ENCODE measurements around the gene STARD10.

STARD10 gene

DNA sequence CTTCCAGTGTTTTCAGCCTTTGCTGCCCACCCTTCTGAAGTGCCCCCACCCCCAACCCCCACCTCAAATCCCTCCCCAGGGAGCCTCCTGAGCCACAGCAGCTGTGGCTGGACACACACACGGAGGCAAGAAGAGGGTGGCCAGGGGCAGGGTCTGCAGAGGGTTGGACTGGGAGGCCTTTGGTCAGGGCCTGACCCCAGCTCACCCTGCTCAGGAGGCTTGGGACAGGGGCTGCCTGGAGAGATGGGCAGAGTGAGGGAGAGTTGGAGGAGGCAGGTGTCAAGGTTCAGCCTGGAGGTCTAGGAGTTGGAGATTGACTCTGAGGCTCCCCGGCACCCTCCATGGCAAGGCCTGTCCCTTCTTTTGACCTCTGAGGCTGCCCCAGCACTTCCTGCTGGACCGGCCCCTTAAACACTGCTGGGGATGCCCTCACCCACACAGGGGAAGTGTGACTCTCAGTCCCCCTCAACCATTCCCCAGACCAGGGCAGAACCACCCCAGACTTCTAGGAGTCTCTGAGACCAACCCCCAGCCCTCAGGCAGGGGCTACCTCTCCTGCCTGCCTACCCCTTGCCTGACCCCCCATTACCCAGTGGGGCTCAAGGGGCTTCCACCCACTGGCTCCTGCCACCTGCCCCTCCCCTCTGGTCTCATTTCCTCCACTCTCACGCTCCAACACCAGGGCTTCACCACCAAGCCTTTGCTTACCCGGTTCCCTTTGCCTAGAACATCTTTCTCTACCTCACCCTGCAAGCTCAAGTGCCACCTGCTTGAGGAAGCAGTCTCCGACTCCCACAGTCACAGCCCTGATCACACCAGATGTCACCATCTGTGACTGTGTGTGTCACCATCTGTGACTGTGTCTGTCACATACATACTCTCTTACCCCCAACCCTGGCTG is 50.3 kb downstream of the STARD10 start:
- no peak for TF ChIP-seq CTCF (IDR thresholded peaks at IDR 0.05)

GRCh38 chr11:72742513-72743320 is 51.1 kb downstream of the STARD10 start:
- TF ChIP-seq CTCF (IDR thresholded peaks at IDR 0.05) = no peak

DNA sequence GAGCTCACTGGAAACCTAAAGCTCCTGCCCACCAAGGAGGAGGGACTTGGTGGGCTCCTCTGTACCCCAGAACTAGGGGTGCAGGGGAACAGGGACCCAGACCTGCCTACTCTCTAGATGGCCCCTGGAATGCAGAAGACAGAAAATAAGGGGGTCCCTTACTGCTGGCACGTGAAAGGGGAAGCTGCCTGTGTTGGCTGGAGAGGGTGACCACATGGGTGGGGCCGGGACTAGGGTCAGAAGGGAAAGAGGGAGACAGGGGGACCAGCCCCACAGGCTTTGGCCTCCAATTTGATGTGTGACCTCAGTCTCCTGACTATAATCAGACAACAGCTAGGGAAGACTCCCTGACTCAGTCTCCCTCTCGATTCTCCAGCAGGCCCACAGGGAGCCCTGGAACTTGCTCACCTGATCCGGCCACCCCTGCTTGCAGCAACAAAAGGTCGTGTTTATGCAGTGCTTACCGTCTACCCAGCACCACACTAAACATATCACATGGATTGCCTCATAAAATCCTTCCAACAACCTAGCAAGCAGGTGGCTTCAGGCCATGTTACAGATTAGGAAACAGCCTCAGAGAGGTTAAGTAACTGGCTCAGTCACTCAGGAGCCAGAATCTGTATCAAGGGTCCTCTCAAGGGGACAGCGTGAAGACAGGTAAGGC is 51.9 kb downstream of the STARD10 start:
- TF ChIP-seq CTCF (IDR thresholded peaks at IDR 0.05) = no peak

GRCh38 chr11:72741429-72741833 is 52.4 kb downstream of the STARD10 start:
- TF ChIP-seq CTCF (IDR thresholded peaks at IDR 0.05) = no peak

DNA sequence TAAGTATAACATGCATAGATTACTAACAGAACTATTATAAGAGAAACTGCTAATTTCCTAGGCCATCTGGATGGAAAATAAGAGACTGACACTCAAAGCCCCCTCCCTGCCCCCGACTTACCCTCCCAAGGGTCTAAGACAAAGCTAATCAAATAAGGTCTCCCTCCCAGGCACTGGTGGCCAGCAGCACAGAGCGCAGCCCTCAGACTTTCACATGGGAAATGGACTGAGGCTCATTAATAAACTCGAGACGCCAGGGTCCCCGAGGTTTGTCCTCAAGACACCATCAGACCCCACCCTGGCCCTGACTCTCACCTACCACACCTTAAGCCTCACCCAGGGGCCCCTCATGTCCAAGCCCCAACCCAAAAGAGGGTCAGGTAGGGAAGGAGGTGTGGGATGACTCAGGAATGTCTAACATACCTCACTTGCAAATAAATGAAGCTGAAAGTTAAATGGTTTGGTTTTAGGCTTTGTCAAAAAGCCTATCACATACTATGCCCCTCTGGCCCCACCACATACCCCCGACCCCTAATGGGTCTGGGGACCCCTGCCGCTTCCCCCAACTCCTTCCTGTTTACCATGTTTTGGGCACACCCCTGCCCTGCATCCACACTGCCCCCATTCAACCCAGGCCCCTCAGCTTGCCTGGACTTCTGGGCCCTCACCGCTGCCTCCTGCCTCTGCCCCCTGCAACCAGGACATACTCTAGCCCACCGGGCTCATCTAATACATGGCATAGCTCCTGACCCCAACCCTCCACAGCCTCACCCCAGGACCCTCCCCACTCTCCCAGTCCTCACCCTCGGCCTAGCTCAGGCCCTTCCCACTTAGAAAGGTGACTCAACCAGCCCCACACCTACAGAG is 53.1 kb downstream of the STARD10 start:
- TF ChIP-seq CTCF (IDR thresholded peaks at IDR 0.05) = no peak

DNA sequence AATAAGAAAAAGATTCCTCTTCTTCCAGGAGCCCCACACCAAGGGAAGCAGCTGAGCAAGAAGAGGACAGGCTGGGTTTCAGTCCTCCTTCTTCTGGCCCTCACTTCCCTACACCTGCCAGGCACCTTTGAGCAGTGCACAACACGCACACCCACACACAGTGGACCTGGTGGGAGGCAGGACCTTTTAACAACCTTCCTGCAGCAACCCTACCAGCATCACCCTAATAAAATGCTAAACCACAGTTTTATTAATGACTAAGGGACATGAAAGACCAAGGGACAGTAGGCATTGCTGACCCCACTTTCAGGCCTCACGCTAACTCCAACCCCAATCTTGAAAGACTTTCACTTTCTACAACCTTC is 53.8 kb downstream of the STARD10 start:
- TF ChIP-seq CTCF (IDR thresholded peaks at IDR 0.05) = no peak
